NCI-H2029 (cell line): Measurements from ENCODE around the gene SIX2.
"Not testable (repeated sequence)": the region's sequence is repeated elsewhere in the genome, so short reads cannot be mapped to it uniquely, and the experiment has no call there.

Experiments
- DNase-seq: peaks from one replicate; lab custom pipeline; 2025; lab: John Stamatoyannopoulos, UW

The SIX2 gene

GRCh38 chr2:45009303-45009927 is at the start of gene SIX2:
SIX2 (minus strand) TSS chr2:45009452; CDS start chr2:45009110, 342 bp downstream.
- DNase-seq, result peak; percentile 95

GRCh38 chr2:45055162-45055605 is 45.9 kb upstream of the SIX2 start:
- DNase-seq, result no peak

DNA sequence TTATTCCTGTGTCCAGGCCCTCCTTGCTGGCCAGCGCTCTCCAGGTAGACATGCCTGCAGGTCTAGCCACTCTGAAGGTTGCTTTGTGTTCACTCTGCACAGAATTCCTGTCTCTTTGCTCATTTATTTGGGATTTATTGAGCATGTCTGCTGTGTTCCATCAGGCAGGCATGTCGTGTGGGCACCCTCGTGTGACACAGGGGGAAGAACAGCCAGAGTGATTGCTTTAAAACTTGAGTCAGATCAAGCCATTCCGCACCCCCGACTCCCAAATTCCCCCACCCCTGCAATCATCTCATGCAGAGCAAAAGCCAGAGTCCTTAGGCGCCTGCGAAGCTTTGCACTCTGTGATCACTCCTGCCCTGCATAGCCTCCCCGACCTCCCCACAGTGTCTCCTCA is 44.7 kb upstream of the SIX2 start:
- DNase-seq, result no peak

- DNase-seq, result no peak
Observed at GRCh38 chr2:45052388-45052928, 43.2 kb upstream of the SIX2 start.

- no peak for DNase-seq
Observed at GRCh38 chr2:45049569-45050336, 40.5 kb upstream of the SIX2 start.

DNA sequence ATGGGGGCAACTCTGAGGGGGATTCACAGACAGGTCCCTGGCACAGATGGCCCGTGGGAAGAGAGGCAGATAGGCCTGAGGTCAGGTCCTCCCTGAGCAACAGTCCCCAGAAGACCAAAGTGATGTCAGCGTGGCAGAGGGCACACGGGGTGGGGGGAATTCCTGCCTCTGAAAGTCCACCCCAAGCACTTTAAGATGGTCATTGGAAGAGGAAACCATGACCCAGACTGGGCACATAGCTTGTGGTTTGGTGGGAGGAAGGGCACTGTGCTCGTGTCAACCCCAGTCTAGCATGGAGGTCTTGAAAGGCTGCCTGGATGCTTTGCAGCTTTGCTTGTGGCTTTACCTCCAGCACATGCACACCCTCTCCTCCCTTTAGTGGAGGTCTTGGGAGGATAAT is 38.0 kb upstream of the SIX2 start:
- DNase-seq, result no peak

GRCh38 chr2:45046786-45047185 is 37.5 kb upstream of the SIX2 start:
- DNase-seq, result no peak

DNA sequence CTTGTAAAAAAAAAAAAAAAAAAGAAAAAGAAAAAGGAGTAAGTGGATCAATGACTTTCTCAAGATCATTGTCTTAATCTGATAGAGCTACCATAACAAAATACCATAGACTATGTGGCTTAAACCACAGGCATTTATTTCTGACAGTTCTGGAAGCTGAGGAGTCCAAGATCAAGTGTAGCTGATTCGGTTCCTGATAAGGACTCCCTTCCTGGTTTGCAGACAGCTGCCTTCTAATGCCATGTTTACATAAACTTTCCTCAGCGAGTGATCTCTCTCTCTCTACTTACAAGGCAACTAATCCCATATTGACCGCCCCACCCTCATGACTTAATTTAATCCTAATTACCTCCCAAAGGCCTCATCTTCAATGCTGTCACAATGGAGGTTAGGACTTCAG is 36.5 kb upstream of the SIX2 start:
- DNase-seq, result no peak

DNA sequence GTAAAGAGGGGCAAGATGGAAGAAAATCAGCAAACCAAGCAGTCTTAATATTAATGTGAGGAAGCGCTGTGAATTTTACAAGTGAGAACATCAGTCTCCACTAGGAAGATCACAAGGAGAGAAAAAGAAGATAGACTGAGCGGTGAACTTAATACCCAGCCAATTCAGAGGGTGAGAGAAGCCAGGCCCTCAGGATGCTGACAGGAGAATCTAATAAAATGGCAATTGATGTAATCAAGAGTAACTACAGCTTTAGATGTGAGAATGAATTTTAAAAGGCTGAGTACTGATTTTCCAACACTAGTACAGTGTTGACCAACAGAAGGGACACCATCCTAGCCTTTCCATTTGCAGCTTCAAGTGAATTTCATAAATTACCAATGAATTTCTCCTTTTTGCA is 35.7 kb upstream of the SIX2 start:
- no peak for DNase-seq

DNA sequence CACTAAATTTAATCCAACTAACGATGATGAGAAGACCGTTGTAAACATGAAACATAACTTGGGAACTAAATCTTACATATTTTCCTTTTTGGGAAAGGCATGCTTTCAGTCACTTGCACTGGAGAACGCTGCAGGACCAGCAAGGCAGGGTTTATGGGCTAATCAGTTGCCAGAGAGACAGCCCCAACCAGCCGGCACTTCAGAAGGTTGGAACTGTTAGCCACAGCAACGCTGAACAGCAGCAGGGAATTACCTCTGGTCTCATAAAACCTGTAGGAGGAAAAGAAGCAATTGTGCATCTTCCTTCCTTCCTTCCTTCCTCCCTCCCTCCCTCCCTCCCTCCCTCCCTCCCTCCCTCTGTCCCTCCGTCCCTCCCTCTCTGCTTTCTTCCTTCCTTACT is 33.9 kb upstream of the SIX2 start:
- no peak for DNase-seq

DNA sequence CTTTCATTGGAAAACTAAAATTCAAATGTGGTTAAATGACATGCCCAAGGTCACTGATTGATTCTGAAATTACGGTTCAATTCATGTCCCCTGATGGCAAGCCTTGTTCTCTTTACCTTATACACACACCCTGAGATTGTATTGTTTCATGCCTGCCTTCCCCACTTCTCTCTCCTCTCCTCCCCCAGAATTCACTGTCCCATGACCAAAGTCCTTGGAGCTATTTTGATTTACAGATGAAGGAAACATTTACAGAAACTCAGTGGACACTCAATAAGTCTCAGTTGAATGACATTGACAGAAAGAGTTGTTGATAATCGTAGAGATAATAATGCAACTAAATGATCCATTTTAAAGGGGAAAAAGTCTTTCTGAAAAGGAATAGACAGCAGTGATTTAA is 33.1 kb upstream of the SIX2 start:
- no peak for DNase-seq

GRCh38 chr2:45040786-45041185 is 31.5 kb upstream of the SIX2 start:
- DNase-seq, result no peak

- DNase-seq, result not testable (repeated sequence)
Observed at GRCh38 chr2:45039804-45040203, 30.6 kb upstream of the SIX2 start.

DNA sequence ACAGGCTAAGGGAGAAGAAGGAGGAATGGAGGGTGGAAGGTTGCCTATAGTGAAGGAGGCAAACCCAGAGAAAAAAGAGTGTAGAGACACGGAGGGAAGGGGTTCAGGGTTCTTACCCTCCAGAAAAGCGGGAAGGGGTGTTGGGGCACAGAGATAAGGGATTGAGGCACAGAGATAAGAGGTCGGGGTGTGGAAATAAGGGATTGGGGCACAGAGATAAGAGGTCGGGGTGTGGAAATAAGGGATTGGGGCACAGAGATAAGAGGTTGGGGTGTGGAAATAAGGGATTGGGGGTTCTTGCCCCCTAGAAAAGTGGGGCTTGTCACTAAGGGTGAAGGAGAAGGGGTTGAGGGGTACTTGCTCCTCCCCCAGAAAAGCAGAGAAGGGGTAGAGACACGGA is 29.6 kb upstream of the SIX2 start:
- not testable (repeated sequence) for DNase-seq

DNA sequence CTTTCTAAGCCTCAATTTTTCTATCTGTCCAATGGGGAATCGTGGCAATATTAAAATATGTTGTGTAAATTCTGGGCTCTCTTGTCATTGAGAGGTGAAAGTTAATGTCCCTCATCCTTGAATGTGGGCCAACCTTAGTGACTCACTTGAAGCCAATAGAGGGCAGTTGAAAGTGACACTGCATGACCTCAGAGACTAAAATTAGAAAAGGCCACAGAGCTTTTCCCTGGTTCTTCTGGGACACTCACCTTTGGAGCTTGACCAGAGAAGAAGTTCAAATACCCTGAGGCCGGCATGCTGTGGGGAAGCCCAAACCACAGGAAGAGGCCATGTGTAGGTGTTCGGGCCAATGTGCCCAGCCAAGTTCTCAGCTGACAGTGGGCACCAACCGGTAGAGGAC is 24.1 kb upstream of the SIX2 start:
- no peak for DNase-seq

DNA sequence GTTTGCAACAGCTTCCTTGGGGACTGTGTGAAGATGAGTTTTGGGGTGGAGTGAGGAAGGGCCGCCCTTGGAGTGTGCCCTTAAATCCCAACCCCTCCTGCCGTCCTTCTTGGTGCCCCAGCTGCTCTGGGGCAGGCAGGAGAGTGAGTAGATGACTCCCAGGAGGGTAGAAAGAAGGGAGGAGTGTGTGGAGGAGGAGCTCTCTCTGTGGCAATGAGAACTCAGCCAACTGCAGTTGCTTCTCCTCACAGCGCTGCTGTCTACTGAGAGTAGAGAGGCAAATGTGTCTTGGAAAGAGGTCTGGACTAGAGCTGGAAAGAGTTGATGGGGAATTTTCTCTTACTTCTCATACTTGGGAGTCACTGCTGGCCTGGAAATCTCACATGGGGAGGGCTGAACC is 21.8 kb upstream of the SIX2 start:
- no peak for DNase-seq

- DNase-seq, result no peak
Observed at GRCh38 chr2:45030553-45030952, 21.3 kb upstream of the SIX2 start.

DNA sequence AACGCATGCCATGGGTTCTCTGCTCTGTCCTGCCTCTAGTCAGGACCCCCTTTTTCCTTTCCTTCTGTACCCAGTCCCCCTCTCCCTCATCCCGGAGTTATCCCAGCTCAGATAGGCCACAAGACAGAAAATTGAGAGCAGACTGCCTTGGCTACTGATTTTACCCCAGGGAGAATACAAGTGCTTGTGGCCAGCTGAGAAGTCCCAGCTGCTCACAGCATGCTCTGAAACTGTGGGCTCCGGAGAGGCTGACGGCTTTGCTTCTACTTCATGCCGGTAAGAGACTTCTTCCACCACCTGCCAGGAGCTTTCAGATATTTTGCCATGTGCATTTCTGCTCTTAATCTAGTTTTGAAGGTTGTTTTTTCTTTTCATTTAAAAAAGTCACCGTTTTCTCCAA is 20.0 kb upstream of the SIX2 start:
- no peak for DNase-seq

DNA sequence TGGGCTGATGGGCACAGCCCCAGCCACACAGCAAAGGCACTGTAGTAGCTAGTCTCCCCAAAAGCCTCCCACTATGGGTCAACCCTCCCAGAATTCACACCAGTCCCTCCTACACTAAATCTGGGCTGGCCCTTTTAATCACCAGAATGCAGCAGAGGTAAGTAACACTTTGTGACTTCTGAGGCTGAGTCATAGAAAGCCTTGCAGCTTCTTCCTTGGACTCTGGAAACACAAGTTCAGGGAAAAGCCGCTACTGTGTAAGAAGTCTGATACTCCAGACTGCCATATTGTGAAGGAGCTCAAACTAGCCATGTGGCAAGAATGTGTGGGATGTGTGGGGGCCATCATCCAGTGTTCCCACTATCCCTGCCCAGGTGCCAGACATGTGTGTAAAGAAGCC is 19.0 kb upstream of the SIX2 start:
- DNase-seq, result no peak

GRCh38 chr2:45026924-45027450 is 17.7 kb upstream of the SIX2 start:
- no peak for DNase-seq

DNA sequence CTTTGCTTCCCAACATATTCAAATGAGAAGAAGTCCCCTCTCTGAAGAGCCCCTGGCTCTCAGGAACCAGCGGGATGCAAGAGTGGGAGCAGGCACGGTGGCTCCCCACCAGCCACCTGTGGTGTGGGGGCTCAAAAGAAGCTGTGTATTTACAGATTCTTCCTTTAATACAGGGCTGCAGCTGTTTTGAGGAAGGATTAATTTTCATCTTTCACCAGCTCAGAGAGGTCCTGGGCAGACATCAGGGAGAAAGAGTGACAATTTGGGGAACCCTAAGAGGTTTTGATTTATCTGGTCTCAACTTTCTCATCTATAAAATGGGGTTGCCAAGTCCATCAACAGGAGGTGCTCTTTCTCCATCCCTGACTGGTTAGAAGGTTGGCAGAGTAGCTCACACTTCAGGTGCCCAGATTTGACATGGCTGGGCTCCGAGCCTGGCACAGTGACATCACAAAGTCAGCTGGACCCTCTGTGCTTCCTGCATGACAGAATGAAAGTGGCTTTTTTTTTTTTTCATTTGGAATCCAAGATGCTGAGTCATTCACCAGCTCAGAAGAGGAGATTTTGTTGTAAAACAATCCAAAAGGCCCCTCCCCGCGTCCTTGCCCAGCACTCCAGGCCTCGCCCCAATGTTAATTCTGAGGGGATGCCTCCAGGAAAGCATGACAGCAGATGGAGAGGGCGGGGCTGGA is 15.5 kb upstream of the SIX2 start:
- peak; percentile 34 for DNase-seq

GRCh38 chr2:45024097-45024496 is 14.8 kb upstream of the SIX2 start:
- no peak for DNase-seq

DNA sequence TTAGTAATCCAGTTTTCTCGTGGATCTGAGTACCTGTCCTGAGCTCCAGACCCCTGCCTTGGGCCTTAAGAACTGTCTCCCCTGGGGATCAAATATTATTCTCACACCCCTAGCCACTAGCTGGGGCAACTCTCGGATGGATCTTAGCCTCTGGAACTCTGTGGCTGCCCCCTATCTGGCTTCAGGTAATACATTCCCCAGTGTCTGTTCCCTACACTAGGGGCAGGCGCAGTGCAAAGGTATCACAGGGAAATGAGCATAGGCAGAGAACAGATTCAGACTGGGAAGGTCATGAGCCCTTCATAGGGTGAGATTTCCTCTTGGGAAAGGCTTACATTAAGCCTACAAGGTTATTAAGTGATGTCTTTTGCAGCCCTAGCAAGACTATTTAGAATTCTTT is 11.2 kb upstream of the SIX2 start:
- no peak for DNase-seq
